HEK293 (cell line): Measurements from ENCODE around the gene MAML1.

Source experiments
- CTCF ChIA-PET: fragments of 350-600 bp; formaldehyde crosslinking; extraction: SDS; loops from one replicate; lab custom pipeline; 2021; ENCODE audit warnings: antibody characterized with exemption; lab: Yijun Ruan, JAX
- POLR2A ChIA-PET: fragments of 300-600 bp; formaldehyde crosslinking; extraction: SDS; loops from one replicate; lab custom pipeline; 2020; ENCODE audit warnings: antibody characterized with exemption, inconsistent platforms; lab: Yijun Ruan, JAX
- H3K27ac ChIP-seq: fragments of 200-500 bp; sonication (Bioruptor generic); 2 replicates; pipeline ENCODE4 v1.5.1; 2014; ENCODE audit warnings: low read depth, low read length, control low read depth, inconsistent platforms; ENCODE audit errors: extremely low read depth
- H3K36me3 ChIP-seq, 2 experiments: fragments of 200-500 bp in 1 of 2; sonication (Bioruptor generic) in 1 of 2; 1 replicate in 1 of 2; 2 replicates in 1 of 2; pipeline ENCODE4 v1.5.1; 2014 to 2017; ENCODE audit warnings: inconsistent platforms in 2 of 2, low read length in 2 of 2; ENCODE audit not compliant: control insufficient read depth in 2 of 2, insufficient read depth in 1 of 2
- H3K4me1 ChIP-seq: fragments of 200-500 bp; sonication (Bioruptor generic); 2 replicates; pipeline ENCODE4 v1.5.1; 2014; ENCODE audit warnings: mild to moderate bottlenecking, low read length, inconsistent platforms; ENCODE audit not compliant: control insufficient read depth, insufficient read depth
- H3K4me3 ChIP-seq: 2 replicates; pipeline ENCODE4 v1.5.1; 2011; ENCODE audit warnings: low read depth, mild to moderate bottlenecking, control low read depth, low read length, moderate library complexity
- H3K9me3 ChIP-seq: fragments of 200-500 bp; sonication (Bioruptor generic); 2 replicates; pipeline ENCODE4 v1.5.1; 2014; ENCODE audit warnings: low read depth, low read length, inconsistent platforms; ENCODE audit not compliant: control insufficient read depth, insufficient read depth
- CTCF ChIP-seq: fragments of 450-650 bp; formaldehyde crosslinking; IDR thresholded peaks from 2 replicates; pipeline ENCODE4 v1.5.1; 2016; ENCODE audit warnings: missing biosample characterization, missing genetic modification characterization
- HOXA7 ChIP-seq: sonication (generic); formaldehyde crosslinking; IDR thresholded peaks from 2 replicates; pipeline ENCODE4 v1.8.1; 2022; ENCODE audit warnings: missing genetic modification reagents, borderline replicate concordance
- MEIS1 ChIP-seq: sonication (generic); formaldehyde crosslinking; IDR thresholded peaks from 2 replicates; pipeline ENCODE4 v1.8.1; 2022; ENCODE audit warnings: missing genetic modification reagents, mild to moderate bottlenecking, borderline replicate concordance
- PRDM1 ChIP-seq: fragments of 450-650 bp; formaldehyde crosslinking; IDR thresholded peaks from 2 replicates; pipeline ENCODE4; 2016; ENCODE audit warnings: missing biosample characterization, missing genetic modification characterization
- ZBTB10 ChIP-seq: fragments of 450-650 bp; formaldehyde crosslinking; IDR thresholded peaks from 2 replicates; pipeline ENCODE4 v1.5.1; 2016; ENCODE audit warnings: missing biosample characterization, missing genetic modification characterization
- ZFHX2 ChIP-seq: fragments of 450-650 bp; formaldehyde crosslinking; conservative IDR thresholded peaks from 2 replicates; pipeline ENCODE4 v1.5.1; 2016; ENCODE audit warnings: missing biosample characterization, missing genetic modification characterization
- ZNF121 ChIP-seq: fragments of 450-650 bp; formaldehyde crosslinking; IDR thresholded peaks from 2 replicates; pipeline ENCODE4 v1.5.1; 2016; ENCODE audit warnings: missing biosample characterization, missing genetic modification characterization
- ZNF146 ChIP-seq: fragments of 450-650 bp; formaldehyde crosslinking; IDR thresholded peaks from 2 replicates; pipeline ENCODE4 v1.5.1; 2016; ENCODE audit warnings: missing biosample characterization, missing genetic modification characterization
- ZNF16 ChIP-seq: fragments of 450-650 bp; formaldehyde crosslinking; IDR thresholded peaks from 2 replicates; pipeline ENCODE4 v1.5.1; 2016; ENCODE audit warnings: low read depth, missing biosample characterization, missing genetic modification characterization
- ZNF214 ChIP-seq: fragments of 450-650 bp; formaldehyde crosslinking; IDR thresholded peaks from 2 replicates; pipeline ENCODE4 v1.5.1; 2017; ENCODE audit warnings: missing biosample characterization, mild to moderate bottlenecking, missing genetic modification characterization, borderline replicate concordance
- ZNF23 ChIP-seq: fragments of 450-650 bp; formaldehyde crosslinking; IDR thresholded peaks from 2 replicates; pipeline ENCODE4 v1.5.1; 2016; ENCODE audit warnings: missing biosample characterization, missing genetic modification characterization, borderline replicate concordance
- ZNF580 ChIP-seq: fragments of 450-650 bp; formaldehyde crosslinking; IDR thresholded peaks from 2 replicates; pipeline ENCODE4 v1.5.1; 2016; ENCODE audit warnings: missing biosample characterization, missing genetic modification characterization
- ZNF626 ChIP-seq: fragments of 450-650 bp; sonication (Bioruptor Pico); formaldehyde crosslinking; IDR thresholded peaks from 2 replicates; pipeline ENCODE4 v1.5.1; 2018; ENCODE audit warnings: missing biosample characterization, missing genetic modification characterization, inconsistent platforms
- ZNF670 ChIP-seq: fragments of 450-650 bp; formaldehyde crosslinking; IDR thresholded peaks from 2 replicates; pipeline ENCODE4 v1.5.1; 2016; ENCODE audit warnings: missing biosample characterization, missing genetic modification characterization, low read depth
- ZSCAN16 ChIP-seq: fragments of 450-650 bp; formaldehyde crosslinking; IDR thresholded peaks from 2 replicates; pipeline ENCODE4 v1.5.1; 2016; ENCODE audit warnings: missing biosample characterization, missing genetic modification characterization

Gene MAML1

GRCh38 chr5:179816401-179816795 lies 83.8 kb downstream of the MAML1 start:
- ChIA-PET POLR2A (no interaction called here), CTCF (no interaction called here)
- no peak for TF ChIP-seq ZNF16
- no peak for TF ChIP-seq MEIS1 (CRISPR knock-in tag)
- 0 out of 2 replicates have a peak, but pooled peaks have one; percentile 22 for TF ChIP-seq ZBTB10 (tag by site-specific recombination)
- TF ChIP-seq CTCF = no peak
- peak; percentile 91 for TF ChIP-seq ZNF121 (tag by site-specific recombination)
- no peak for TF ChIP-seq ZNF23
- Histone ChIP-seq H3K4me1 (peaks cover 14% of the 10 kb centered on the region), H3K36me3 (peaks cover 5 to 45% of the 10 kb centered on the region in 2 experiments; a peak in 2 of 3 replicates), H3K4me3 (no peak overlapping the region), H3K27ac (no peak overlapping the region), H3K9me3 (no peaks in the 10 kb centered on the region)

GRCh38 chr5:179816796-179817469 lies 84.3 kb downstream of the MAML1 start:
- ChIA-PET POLR2A (no interaction called here), CTCF (no interaction called here)
- Histone ChIP-seq H3K4me1 (peaks cover 14% of the 10 kb centered on the region), H3K36me3 (peaks cover 5 to 42% of the 10 kb centered on the region in 2 experiments; a peak in 2 of 3 replicates), H3K27ac (no peak overlapping the region), H3K9me3 (no peaks in the 10 kb centered on the region), H3K4me3 (no peak overlapping the region)
- TF ChIP-seq ZNF146 (tag by site-specific recombination) (no peak), ZNF626 (tag by site-specific recombination) (no peak)

GRCh38 chr5:179817470-179817840 lies 84.8 kb downstream of the MAML1 start:
- peaks cover 18% of the 10 kb centered on the region for H3K4me1 ChIP-seq
- H3K36me3 ChIP-seq = peaks cover 5 to 40% of the 10 kb centered on the region in 2 experiments; a peak in 2 of 3 replicates
- no peaks in the 10 kb centered on the region for H3K9me3 ChIP-seq
- TF ChIP-seq ZNF670 (tag by site-specific recombination) = no peak
- no peak for TF ChIP-seq ZNF214
- no peak for TF ChIP-seq HOXA7 (CRISPR knock-in tag)
- no peak for TF ChIP-seq ZBTB10 (tag by site-specific recombination)
- TF ChIP-seq ZNF580 (tag by site-specific recombination) = no peak
- TF ChIP-seq ZSCAN16 = no peak
- peak; percentile 44; the same call in 1 of the 2 replicates for TF ChIP-seq ZFHX2
- TF ChIP-seq PRDM1 (tag by site-specific recombination) = no peak
- CTCF ChIA-PET = no interaction called here
- H3K27ac ChIP-seq = no peak overlapping the region
- POLR2A ChIA-PET = no interaction called here
- H3K4me3 ChIP-seq = no peak overlapping the region
